GM18951 (cell line): Measurements from ENCODE around the gene LITAF.
"Not testable (repeated sequence)": the region's sequence is repeated elsewhere in the genome, so short reads cannot be mapped to it uniquely, and the experiment has no call there.

Experiments
- POLR2A ChIP-seq: IDR thresholded peaks from 4 replicates; pipeline ENCODE4 v1.6.1; 2011; ENCODE audit warnings: mild to moderate bottlenecking; ENCODE audit not compliant: insufficient read length, insufficient read depth; ENCODE audit errors: extremely low read depth
- in situ Hi-C: fragments of 300-500 bp; cut with MboI; formaldehyde crosslinking; loops from one replicate; pipeline ENCODE4 v1.12.0; 2022; ENCODE audit warnings: low sequenced_read_pairs, mixed read lengths, inconsistent platforms; ENCODE audit not compliant: unreplicated experiment

LITAF gene

DNA sequence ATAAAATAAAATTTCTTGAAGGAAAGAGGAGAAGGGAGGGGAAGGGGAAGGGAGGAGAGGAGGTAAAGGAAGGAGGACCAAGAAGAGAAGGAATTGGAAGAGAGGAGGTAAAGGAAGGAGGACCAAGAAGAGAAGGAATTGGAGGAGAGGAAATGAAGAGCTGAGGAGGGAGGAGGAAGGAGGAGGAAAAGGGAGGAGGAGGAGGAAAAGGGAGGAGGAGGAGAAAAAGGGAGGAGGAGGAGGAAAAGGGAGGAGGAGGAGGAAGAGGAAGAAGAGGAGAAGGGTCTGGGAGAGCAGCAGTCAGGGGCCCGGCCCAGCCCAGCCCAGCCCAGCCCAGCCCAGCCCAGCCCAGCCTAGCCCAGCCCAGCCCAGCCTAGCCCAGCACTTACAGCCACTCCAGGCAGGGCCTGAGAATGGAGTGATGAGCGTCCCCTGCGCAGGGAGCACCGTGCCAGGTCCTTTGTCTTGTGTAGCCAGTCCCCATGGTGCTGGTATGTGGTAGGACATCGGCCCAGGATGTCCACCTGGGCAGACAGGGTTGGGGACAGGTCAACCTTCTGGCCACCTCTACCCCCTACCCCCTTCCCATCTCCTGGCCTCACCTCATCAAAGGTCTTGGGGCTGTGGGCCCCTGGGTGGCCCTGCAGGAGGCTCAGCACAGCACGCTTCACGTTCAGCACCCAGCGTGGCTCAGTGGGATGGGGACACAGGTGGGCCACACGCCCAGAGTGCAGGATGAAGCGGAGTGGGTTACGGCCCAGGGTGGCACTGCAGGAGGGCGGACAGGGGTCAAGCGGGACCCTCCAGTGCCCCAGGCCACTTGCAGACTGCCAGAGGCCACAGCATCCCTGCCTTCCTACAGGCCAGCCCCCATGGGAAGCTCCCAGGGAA, 70.9 kb downstream of the LITAF start:
- no peak for TF ChIP-seq POLR2A
- in situ Hi-C loops, result no loop called here

DNA sequence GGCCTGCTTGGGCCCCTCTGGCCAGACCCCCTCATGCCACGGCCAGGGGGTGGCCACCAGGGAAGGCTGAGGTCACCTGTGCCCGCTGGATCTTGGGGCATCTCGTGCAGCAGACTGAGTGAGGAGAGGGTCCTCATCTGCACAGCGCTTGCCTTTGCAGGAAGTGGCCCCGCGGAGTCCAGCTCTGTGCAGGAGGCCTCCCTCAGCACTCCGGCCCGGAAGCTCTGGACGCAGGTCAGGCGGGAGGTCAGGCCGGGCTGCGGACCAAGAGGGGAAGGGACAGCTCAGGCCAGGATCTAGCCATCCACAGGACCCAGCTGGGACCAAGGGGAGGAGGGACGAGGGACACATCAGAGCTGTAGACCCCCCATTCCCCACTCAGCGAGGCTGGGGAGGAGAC, 72.4 kb downstream of the LITAF start:
- in situ Hi-C loops, result no loop called here
- no peak for TF ChIP-seq POLR2A

DNA sequence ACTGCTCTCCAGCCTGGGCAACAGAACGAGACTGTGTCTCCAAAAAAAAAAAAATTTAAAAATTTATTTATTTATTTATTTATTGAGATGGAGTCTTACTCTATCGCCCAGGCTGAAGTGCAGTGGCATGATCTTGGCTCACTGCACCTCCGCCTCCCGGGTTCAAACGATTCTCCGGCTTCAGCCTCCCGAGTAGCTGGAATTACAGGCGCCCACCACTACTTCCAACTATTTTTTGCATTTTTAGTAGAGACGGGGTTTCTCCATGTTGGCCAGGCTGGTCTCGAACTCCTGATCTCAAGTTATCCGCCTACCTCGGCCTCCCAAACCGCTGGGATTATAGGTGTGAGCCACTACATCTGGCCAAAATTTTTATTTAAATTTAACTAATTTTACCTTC, 73.4 kb downstream of the LITAF start:
- in situ Hi-C loops, result not testable (repeated sequence)

DNA sequence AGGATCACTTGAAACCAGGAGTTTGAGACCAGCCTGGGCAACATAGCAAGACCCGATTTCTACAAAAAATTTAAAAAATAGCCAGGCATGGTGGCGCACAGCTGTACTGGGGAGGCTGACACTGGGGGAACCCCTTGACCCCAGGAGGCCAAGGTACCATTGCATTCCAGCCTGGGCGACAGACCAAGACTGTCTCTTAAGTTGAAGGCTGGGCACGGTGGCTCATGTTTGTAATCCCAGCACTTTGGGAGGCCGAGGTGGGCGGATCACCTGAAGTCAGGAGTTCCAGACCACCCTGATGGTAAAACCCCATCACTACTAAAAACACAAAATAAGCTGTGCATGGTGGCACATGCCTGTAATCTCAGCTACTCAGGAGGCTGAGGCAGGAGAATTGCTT, 74.9 kb downstream of the LITAF start:
- TF ChIP-seq POLR2A, result no peak
- in situ Hi-C loops, result no loop called here

DNA sequence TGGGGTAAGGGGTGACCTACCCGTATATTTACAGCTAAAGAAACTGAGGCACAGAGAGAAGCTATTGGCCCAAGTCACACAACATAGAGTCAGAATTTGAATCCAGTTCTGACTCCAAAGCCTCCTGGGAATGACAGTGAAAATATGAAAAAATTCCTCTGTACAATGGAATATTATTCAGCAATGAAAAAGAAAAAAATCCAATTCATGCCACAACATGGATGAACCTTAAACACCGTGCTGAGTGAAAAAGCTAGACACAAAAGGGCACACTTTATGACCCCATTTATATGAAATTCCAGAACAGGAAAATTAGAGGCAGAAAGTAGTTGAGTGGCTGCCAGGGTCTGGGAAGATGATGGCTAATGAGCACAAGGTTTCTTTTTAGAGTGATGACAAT, 75.4 kb downstream of the LITAF start:
- TF ChIP-seq POLR2A, result no peak
- in situ Hi-C loops, result no loop called here

DNA sequence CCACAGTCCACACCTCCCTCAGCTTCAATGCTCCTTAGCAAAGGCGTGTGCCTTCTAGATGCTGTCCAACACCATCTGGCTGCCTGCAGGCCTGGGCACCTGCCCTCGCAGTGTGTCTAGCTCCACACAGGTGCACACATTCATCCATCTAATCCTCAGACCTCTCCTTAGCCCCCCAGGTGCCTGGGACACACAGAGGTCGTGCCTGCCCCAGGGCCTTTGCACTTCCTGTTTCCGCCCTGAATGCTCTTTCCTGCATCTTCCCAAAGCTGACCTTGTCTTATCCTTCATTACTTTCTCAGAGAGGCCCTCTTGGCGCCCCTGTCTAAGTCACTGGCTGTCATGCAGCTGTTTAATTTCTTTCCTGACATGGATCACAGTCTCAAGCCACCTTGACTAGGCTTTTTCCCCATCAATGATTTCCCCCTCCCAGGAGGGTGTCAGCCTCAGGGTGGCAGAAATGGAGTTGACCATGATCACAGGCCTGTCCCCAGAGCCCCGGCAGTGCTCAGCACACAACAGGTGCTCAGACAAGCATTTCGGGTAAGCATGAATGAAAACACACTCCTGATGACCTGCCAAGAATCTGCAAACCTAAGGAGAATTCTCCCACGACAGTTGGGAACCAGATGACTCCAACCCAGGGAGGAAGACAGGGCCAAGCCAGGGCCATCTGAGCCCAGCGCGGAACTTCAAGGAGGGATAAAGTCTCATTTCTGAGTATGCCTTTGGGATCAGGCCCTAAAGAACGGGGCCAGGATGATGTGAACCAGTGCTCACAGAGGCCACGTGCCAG, 76.3 kb downstream of the LITAF start:
- in situ Hi-C loops, result no loop called here
- no peak for TF ChIP-seq POLR2A

DNA sequence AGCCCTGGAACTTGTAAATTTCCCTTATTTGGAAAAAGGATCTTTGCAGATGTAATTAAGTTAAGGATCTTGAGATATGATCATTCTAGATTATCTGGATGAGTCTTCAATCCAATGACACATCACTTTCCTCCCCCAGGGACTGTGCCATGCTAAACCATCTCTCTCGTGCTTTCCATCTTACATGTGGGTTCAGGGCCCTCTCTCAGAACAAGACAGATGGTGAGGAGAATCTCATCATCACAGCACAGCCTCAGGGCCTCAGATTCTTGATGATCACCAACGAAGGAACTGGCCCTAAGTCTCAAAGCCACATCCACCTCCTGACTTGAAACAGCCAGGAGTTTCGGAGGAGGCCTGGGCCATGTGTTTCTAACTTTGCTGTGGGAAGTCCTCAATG, 78.7 kb downstream of the LITAF start:
- no peak for TF ChIP-seq POLR2A
- in situ Hi-C loops, result no loop called here

DNA sequence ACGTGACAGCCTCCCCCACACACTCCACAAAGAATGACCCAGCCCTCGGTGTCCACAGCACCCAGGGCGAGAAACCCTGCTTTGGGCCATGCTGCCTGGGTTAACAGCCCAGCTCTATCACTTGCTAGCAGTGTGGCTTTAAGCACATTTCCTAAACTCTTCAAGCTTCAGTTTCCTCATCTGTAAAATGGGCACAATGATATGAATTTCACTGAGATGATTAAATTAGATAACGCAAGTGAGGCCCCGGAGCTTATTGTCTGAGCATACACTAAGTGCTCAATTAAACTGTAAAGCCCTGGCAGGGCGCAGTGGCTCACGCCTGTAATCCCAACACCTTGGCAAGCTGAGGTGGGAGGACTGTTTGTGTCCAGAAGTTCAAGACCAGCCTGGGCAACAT, 79.4 kb downstream of the LITAF start:
- in situ Hi-C loops, result no loop called here
- no peak for TF ChIP-seq POLR2A

DNA sequence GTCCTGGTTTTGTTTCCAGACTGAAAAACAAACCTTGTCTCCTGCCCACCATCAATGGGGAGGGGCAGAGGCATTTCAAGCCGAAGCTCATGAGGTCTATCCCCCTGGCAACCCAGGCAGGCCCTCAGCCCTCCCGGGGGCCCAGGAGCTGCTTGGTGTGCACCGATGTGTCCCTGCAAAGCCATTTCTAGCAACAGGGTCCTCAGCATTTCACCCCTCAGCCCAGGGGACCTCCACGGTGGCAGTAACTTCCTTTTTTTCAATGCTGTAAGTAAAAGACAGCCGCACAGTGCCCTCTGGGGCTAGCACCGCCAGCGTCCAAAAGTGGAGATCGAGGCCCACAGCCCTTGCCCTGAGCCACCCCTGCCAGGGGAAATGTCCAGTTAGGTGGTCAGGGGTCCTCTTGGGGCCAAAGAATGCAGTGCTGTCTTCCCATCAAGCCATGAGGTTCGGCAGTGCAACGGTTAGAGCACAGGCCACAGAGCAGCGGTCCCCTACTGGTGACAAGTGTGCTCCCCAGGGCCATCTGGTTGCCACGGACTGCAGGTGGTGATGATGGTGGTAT, 79.9 kb downstream of the LITAF start:
- no peak for TF ChIP-seq POLR2A
- in situ Hi-C loops, result no loop called here

DNA sequence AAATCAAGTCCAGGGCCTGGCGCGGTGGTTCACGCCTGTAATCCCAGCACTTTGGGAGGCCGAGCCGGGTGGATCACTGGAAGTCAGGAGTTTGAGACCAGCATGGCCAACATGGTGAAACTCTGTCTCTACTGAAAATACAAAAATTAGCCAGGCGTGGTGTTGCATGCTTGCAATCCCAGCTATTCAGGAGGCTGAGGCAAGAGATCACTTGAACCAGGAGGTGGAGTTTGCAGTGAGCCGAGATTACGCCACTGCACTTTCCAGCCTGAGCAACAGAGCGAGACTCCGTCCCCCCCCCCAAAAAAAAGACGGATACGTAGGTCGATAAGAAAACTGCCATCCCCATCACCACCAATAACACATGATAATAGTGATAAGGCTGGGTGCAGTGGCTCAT, 82.5 kb downstream of the LITAF start:
- in situ Hi-C loops, result not testable (repeated sequence)

DNA sequence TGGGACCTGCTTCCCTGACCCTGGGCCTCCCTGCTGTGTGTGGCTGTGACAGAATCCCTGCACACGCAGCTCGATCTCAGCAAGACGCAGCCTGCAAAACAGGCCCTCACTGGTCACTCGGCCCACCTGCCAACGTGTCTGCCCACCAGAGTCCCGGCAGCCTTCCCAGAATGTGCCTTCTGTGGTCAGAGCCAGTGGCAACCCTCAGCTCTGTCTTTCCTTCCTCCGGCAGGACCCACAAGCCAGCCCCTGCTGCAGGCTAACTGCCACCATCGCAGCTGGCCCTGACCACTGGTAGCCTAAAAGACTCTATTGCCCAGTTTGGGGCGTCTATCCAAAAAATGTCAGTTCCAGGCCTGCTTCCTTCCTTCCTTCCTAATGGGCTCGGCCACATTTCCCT, 83.2 kb downstream of the LITAF start:
- TF ChIP-seq POLR2A, result no peak
- in situ Hi-C loops, result no loop called here

DNA sequence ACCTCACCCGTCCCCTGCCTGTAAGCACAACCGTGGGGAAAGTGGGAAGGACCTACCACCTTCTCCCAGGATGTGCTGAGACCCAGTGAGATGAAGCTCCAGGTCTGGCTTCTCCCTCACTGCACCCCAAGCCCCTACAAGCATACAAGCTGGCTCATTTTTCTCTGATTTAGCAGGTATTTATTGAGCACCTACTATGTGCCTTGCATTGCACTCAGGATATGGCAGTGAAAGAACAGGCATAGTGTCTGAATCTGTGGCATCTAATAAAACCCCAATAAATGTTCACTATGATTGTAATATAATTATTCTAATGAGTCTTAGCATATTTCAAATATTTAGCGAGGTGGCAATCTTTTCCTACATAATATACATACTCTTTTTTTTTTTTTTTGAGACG, 84.5 kb downstream of the LITAF start:
- in situ Hi-C loops, result no loop called here

DNA sequence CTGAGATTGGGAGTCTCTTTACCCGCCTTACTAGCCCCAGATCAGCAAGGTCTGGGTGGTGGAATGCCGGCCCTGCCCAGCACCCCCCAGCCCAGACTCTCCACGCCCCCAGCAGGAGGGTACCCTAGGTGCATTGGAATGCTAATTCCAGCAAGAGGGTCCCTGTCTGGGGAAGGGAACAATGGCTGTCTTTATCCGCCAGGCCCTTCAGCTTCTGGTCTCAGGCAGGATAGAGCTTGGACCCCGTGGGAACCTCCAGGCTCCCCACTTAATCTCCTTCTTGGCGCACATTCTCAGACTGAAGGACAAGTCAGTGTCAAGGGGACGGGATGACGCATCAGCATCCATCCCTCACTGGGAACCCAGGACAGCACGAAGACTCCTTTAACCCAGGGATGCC, 85.1 kb downstream of the LITAF start:
- in situ Hi-C loops, result no loop called here

More for the DNA sequence above, 84.5 kb downstream of the LITAF start:
- no peak for TF ChIP-seq POLR2A

More for the DNA sequence above, 85.1 kb downstream of the LITAF start:
- no peak for TF ChIP-seq POLR2A
